ENCODE results near the gene RGR. TPM values are rescaled to one million over a fixed set of nuclear protein-coding genes. Genes with fewer than 3 reads are reported as not detected.

The RGR gene
- polyA plus RNA-seq, 3 donors: not detected

DNA sequence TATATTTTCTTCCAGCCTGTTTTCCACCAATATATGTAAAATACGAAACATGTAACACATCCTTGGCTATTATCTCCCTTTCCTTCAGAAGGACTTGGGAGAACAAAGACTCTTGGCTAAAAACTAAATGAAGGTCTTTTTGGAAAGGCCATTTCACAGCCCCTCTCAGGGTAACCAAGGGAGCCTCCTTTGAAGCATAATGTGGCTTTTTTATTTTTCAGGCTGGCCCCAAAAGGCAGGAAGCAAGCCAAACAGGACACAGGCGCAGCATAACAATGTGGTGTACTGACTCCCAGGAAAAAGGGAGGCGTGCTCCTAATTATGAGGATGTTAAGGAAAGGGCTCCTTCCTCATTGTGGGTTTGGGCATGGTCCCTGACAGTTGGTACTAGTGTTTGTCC is 53.2 kb downstream of the RGR start:
- WGBS (ENCODE audit: insufficient coverage): 40% methylated on average over 2 of the region's 3 CpGs
- Histone ChIP-seq H3K9ac (ENCODE audit: insufficient read depth, low read length, poor library complexity, severe bottlenecking) (no peak overlapping the region), H3K4me2 (replicated peaks; ENCODE audit: extremely low read depth, low read length, poor library complexity, severe bottlenecking) (no peak overlapping the region), H3K27me3 (ENCODE audit: control insufficient read depth in 2 of 2, insufficient read depth in 2 of 2, low read length in 2 of 2) (no peaks in the 10 kb centered on the region), H3K36me3 (replicated peaks in 1 of 2; ENCODE audit: control insufficient read depth in 1 of 2, insufficient read depth in 2 of 2, low read length in 2 of 2) (no peaks in the 10 kb centered on the region), H4K20me1 (ENCODE audit: insufficient read depth, low read length) (no peaks in the 10 kb centered on the region), H3K4me3 (replicated peaks in 1 of 3; ENCODE audit: low read depth in 2 of 3, low read length in 3 of 3) (no peak overlapping the region), H3K79me2 (ENCODE audit: insufficient read depth, low read length) (no peaks in the 10 kb centered on the region), H2AFZ (ENCODE audit: insufficient read depth, low read depth, low read length, poor library complexity, severe bottlenecking) (no peak overlapping the region), H3K27ac (ENCODE audit: low read depth in 1 of 2, low read length in 2 of 2) (no peak overlapping the region), H3K9me3 (replicated peaks in 1 of 2; ENCODE audit: control insufficient read depth in 1 of 2, insufficient read depth in 1 of 2, low read length in 2 of 2) (no peaks in the 10 kb centered on the region), H3K4me1 (ENCODE audit: control insufficient read depth in 1 of 2, insufficient read depth in 2 of 2, low read length in 2 of 2) (no peaks in the 10 kb centered on the region)
- Mint-ChIP-seq H3K4me3 (no peak overlapping the region), H3K4me1 (no peaks in the 10 kb centered on the region), H3K27me3 (ENCODE audit: low read depth in 3 of 3) (peaks cover 1 to 6% (median 4%) of the 10 kb centered on the region in 3 donors), H3K9me3 (no peaks in the 10 kb centered on the region), H3K27ac (no peak overlapping the region), H3K36me3 (no peaks in the 10 kb centered on the region)
- TF ChIP-seq CTCF (IDR thresholded peaks at IDR 0.05): no peak
- intact Hi-C loops (cut with micrococcal nuclease): no loop called here
- no peak for DNase-seq

DNA sequence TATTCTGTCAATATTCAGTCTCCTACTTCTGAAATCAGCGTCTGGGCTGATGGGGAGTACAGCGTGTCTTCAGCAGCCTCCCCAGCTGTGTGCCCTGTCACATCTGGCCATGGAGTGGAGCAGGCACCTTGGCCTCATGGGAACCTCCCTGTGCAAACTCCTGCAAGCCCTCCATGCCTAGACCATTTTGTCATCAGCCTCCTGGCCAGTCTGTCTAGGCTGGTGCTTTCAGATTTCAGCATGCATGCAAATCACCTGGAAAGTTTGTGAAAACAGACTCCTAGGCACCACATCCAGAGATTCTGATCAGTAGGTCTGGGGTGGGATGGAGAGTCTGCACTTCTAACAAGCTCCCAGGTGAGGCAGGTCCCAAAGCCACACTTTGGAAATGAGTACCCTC is 57.4 kb downstream of the RGR start:
- intact Hi-C loops (cut with micrococcal nuclease): no loop called here

More for the DNA sequence above, 57.4 kb downstream of the RGR start:
- Histone ChIP-seq H4K20me1 (ENCODE audit: insufficient read depth, low read length) (no peaks in the 10 kb centered on the region), H2AFZ (ENCODE audit: insufficient read depth, low read depth, low read length, poor library complexity, severe bottlenecking) (no peak overlapping the region), H3K4me2 (replicated peaks; ENCODE audit: extremely low read depth, low read length, poor library complexity, severe bottlenecking) (no peak overlapping the region), H3K9ac (ENCODE audit: insufficient read depth, low read length, poor library complexity, severe bottlenecking) (no peak overlapping the region), H3K79me2 (ENCODE audit: insufficient read depth, low read length) (no peaks in the 10 kb centered on the region), H3K36me3 (replicated peaks in 1 of 2; ENCODE audit: control insufficient read depth in 1 of 2, insufficient read depth in 2 of 2, low read length in 2 of 2) (no peaks in the 10 kb centered on the region), H3K4me3 (replicated peaks in 1 of 3; ENCODE audit: low read depth in 2 of 3, low read length in 3 of 3) (no peak overlapping the region), H3K9me3 (replicated peaks in 1 of 2; ENCODE audit: control insufficient read depth in 1 of 2, insufficient read depth in 1 of 2, low read length in 2 of 2) (no peaks in the 10 kb centered on the region), H3K27me3 (ENCODE audit: control insufficient read depth in 2 of 2, insufficient read depth in 2 of 2, low read length in 2 of 2) (no peaks in the 10 kb centered on the region), H3K27ac (ENCODE audit: low read depth in 1 of 2, low read length in 2 of 2) (no peak overlapping the region), H3K4me1 (ENCODE audit: control insufficient read depth in 1 of 2, insufficient read depth in 2 of 2, low read length in 2 of 2) (no peaks in the 10 kb centered on the region)
- Mint-ChIP-seq H3K27me3 (ENCODE audit: low read depth in 3 of 3) (peaks cover 2 to 8% (median 3%) of the 10 kb centered on the region in 3 donors), H3K27ac (no peak overlapping the region), H3K4me1 (no peaks in the 10 kb centered on the region), H3K4me3 (no peak overlapping the region), H3K36me3 (no peaks in the 10 kb centered on the region), H3K9me3 (peaks cover 0 to 3% (median 2%) of the 10 kb centered on the region in 7 donors)
- TF ChIP-seq CTCF (IDR thresholded peaks at IDR 0.05): no peak
- DNase-seq: no peak
- 80% methylated on average over 1 of the region's 2 CpGs for WGBS (ENCODE audit: insufficient coverage)

All from CD14-positive monocyte (primary cell).